ENCODE measurements around the gene DOCK9.
A peak's percentile ranks its signal among the peaks of the same experiment; 100 is the strongest.

The DOCK9 gene

DNA sequence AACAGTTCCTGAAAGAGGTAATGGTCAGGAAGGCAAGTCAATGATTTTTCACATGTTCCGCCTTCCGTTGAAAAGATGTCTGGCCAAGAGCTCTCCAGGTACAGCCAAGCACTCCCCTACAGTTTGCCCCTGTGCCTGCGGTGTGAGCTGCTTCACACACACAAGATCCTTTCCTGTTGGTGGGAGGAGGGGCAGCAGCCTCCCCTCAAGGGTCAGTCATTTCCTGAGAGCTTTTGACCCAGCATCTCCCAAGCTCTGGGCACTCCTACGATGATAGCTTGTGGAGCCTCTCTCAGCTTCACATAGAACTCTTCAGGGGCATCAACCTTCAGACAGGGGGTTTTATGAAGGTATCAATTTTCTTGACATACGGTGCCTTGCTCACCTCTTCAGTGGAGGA, 86.9 kb downstream of the DOCK9 start:
- no peaks in the 10 kb centered on the region for H3K27me3 ChIP-seq (ENCODE audit: insufficient read depth, low read length)
- no peak overlapping the region for H2AK5ac ChIP-seq (ENCODE audit: low read length)
- H3K23ac ChIP-seq (ENCODE audit: low read length) = no peak overlapping the region
- H3K4me2 ChIP-seq (ENCODE audit: low read length) = no peak overlapping the region
- H3K27ac ChIP-seq (ENCODE audit: low read depth, low read length) = no peak overlapping the region
- no peak overlapping the region for H2BK120ac ChIP-seq (ENCODE audit: insufficient read depth, low read length, poor library complexity)
- H3K9me3 ChIP-seq (ENCODE audit: insufficient read depth, low read depth, low read length) = no peaks in the 10 kb centered on the region
- H2BK12ac ChIP-seq (ENCODE audit: low read length) = no peak overlapping the region
- no peak overlapping the region for H2AFZ ChIP-seq (ENCODE audit: insufficient read depth, low read length, poor library complexity)
- no peak for DNase-seq
- no peak overlapping the region for H3K9ac ChIP-seq (ENCODE audit: low read length)
- H3K79me2 ChIP-seq (ENCODE audit: control insufficient read depth, insufficient read depth, low read length, poor library complexity) = no peaks in the 10 kb centered on the region
- H3K79me1 ChIP-seq (ENCODE audit: low read length) = peaks cover 1% of the 10 kb centered on the region
- no peak overlapping the region for H4K91ac ChIP-seq (ENCODE audit: low read depth, low read length)
- H3K36me3 ChIP-seq (ENCODE audit: control insufficient read depth in 1 of 2, insufficient read depth in 2 of 2, low read length in 2 of 2) = peaks cover 6 to 13% of the 10 kb centered on the region in 2 experiments
- WGBS (ENCODE audit: extremely low coverage, insufficient coverage, insufficient read length) = no CpG with 5 or more reads among the region's 5 CpGs
- H4K12ac ChIP-seq (ENCODE audit: low read depth, low read length) = no peak overlapping the region
- no peak overlapping the region for H2BK5ac ChIP-seq (ENCODE audit: low read depth, low read length, poor library complexity)
- peaks cover 6 to 13% of the 10 kb centered on the region in 2 experiments for H3K4me1 ChIP-seq (ENCODE audit: control insufficient read depth in 1 of 2, insufficient read depth in 2 of 2, low read length in 2 of 2)
- H3K4me3 ChIP-seq (ENCODE audit: low read depth, low read length) = no peak overlapping the region
- no peak overlapping the region for H3K18ac ChIP-seq (ENCODE audit: low read length)
- H3K4ac ChIP-seq (ENCODE audit: low read depth, low read length) = no peak overlapping the region
- H3K14ac ChIP-seq (ENCODE audit: low read length) = no peak overlapping the region
- H4K8ac ChIP-seq (ENCODE audit: low read depth, low read length) = no peak overlapping the region

DNA sequence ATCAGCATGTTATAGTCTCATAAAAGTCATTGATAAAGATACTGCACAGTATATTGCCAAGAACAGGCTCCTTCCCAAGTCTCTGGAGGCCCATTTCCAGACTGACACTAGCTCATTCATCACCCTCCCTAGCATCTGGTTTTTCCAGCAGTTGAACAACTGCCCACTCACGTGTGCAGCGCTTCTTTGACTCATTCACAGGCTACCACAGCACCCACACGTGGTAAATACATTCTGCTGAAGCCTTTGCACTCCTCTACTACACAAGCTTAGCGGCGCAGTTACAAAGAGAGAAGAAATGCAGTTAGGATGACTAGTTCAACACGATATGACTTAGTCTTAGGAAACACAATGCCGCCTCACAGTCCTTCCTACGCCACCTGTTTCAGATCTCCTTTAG, 87.7 kb downstream of the DOCK9 start:
- no CpG with 5 or more reads among the region's 8 CpGs for WGBS (ENCODE audit: extremely low coverage, insufficient coverage, insufficient read length)
- no peaks in the 10 kb centered on the region for H3K27me3 ChIP-seq (ENCODE audit: insufficient read depth, low read length)
- H3K36me3 ChIP-seq (ENCODE audit: control insufficient read depth in 1 of 2, insufficient read depth in 2 of 2, low read length in 2 of 2) = peaks cover 7 to 18% of the 10 kb centered on the region in 2 experiments
- no peak overlapping the region for H2AFZ ChIP-seq (ENCODE audit: insufficient read depth, low read length, poor library complexity)
- H3K4me2 ChIP-seq (ENCODE audit: low read length) = no peak overlapping the region
- no peak overlapping the region for H2AK5ac ChIP-seq (ENCODE audit: low read length)
- no peak overlapping the region for H2BK120ac ChIP-seq (ENCODE audit: insufficient read depth, low read length, poor library complexity)
- no peaks in the 10 kb centered on the region for H3K79me2 ChIP-seq (ENCODE audit: control insufficient read depth, insufficient read depth, low read length, poor library complexity)
- H4K12ac ChIP-seq (ENCODE audit: low read depth, low read length) = no peak overlapping the region
- no peak overlapping the region for H3K14ac ChIP-seq (ENCODE audit: low read length)
- H4K8ac ChIP-seq (ENCODE audit: low read depth, low read length) = no peak overlapping the region
- no peak overlapping the region for H3K27ac ChIP-seq (ENCODE audit: low read depth, low read length)
- H3K18ac ChIP-seq (ENCODE audit: low read length) = no peak overlapping the region
- H3K23ac ChIP-seq (ENCODE audit: low read length) = no peak overlapping the region
- peak; percentile 83 to 89 for DNase-seq
- no peak overlapping the region for H2BK12ac ChIP-seq (ENCODE audit: low read length)
- H3K9ac ChIP-seq (ENCODE audit: low read length) = no peak overlapping the region
- H2BK5ac ChIP-seq (ENCODE audit: low read depth, low read length, poor library complexity) = no peak overlapping the region
- H3K4ac ChIP-seq (ENCODE audit: low read depth, low read length) = no peak overlapping the region
- H4K91ac ChIP-seq (ENCODE audit: low read depth, low read length) = no peak overlapping the region
- H3K9me3 ChIP-seq (ENCODE audit: insufficient read depth, low read depth, low read length) = no peaks in the 10 kb centered on the region
- H3K79me1 ChIP-seq (ENCODE audit: low read length) = no peaks in the 10 kb centered on the region
- H3K4me1 ChIP-seq (ENCODE audit: control insufficient read depth in 1 of 2, insufficient read depth in 2 of 2, low read length in 2 of 2) = peaks cover 6 to 13% of the 10 kb centered on the region in 2 experiments
- H3K4me3 ChIP-seq (ENCODE audit: low read depth, low read length) = no peak overlapping the region

DNA sequence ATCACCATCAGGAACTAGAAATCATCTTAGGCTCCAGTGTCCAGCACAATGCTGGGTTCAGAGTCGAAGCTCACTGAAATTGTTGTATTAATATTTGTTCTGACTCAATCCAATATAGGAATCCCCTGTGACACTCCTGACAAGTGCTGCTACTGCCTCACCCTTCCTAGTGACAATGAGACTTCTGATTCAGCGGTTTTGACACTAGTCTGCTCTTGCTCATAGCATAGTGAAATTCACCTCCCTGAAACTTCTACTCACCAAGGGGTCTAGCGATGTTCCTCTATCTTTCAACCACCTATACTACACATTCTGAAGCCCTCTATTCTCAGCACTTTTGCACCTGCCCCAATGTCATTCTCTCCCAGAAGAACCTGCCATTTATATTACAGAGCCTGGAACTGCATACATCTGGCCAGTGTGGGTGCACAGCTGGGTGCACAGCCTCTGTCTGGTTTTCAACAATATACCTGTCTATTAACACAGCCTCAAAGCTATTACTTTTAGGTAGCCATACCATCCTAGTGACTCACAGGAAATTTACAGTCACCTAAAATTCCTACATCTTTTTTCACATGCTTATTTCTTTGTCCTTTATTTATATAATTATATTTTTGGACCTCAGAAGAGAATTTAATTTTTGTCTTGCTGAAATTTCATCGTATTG, 88.3 kb downstream of the DOCK9 start:
- H3K4me1 ChIP-seq (ENCODE audit: control insufficient read depth in 1 of 2, insufficient read depth in 2 of 2, low read length in 2 of 2) = peaks cover 6 to 13% of the 10 kb centered on the region in 2 experiments
- no peak overlapping the region for H4K91ac ChIP-seq (ENCODE audit: low read depth, low read length)
- peak in 1 of 2 donors; percentile 40 for DNase-seq
- H2AK5ac ChIP-seq (ENCODE audit: low read length) = no peak overlapping the region
- no peaks in the 10 kb centered on the region for H3K79me2 ChIP-seq (ENCODE audit: control insufficient read depth, insufficient read depth, low read length, poor library complexity)
- H3K27ac ChIP-seq (ENCODE audit: low read depth, low read length) = no peak overlapping the region
- no peak overlapping the region for H2BK120ac ChIP-seq (ENCODE audit: insufficient read depth, low read length, poor library complexity)
- H2BK5ac ChIP-seq (ENCODE audit: low read depth, low read length, poor library complexity) = no peak overlapping the region
- no peak overlapping the region for H3K23ac ChIP-seq (ENCODE audit: low read length)
- no peak overlapping the region for H4K8ac ChIP-seq (ENCODE audit: low read depth, low read length)
- H3K4ac ChIP-seq (ENCODE audit: low read depth, low read length) = no peak overlapping the region
- H4K12ac ChIP-seq (ENCODE audit: low read depth, low read length) = no peak overlapping the region
- no CpG with 5 or more reads among the region's 4 CpGs for WGBS (ENCODE audit: extremely low coverage, insufficient coverage, insufficient read length)
- H2BK12ac ChIP-seq (ENCODE audit: low read length) = no peak overlapping the region
- H3K9me3 ChIP-seq (ENCODE audit: insufficient read depth, low read depth, low read length) = no peaks in the 10 kb centered on the region
- no peak overlapping the region for H3K4me3 ChIP-seq (ENCODE audit: low read depth, low read length)
- H3K18ac ChIP-seq (ENCODE audit: low read length) = no peak overlapping the region
- H3K9ac ChIP-seq (ENCODE audit: low read length) = no peak overlapping the region
- H2AFZ ChIP-seq (ENCODE audit: insufficient read depth, low read length, poor library complexity) = no peak overlapping the region
- H3K4me2 ChIP-seq (ENCODE audit: low read length) = no peak overlapping the region
- no peaks in the 10 kb centered on the region for H3K79me1 ChIP-seq (ENCODE audit: low read length)
- H3K36me3 ChIP-seq (ENCODE audit: control insufficient read depth in 1 of 2, insufficient read depth in 2 of 2, low read length in 2 of 2) = peaks cover 9 to 22% of the 10 kb centered on the region in 2 experiments
- H3K27me3 ChIP-seq (ENCODE audit: insufficient read depth, low read length) = no peaks in the 10 kb centered on the region
- no peak overlapping the region for H3K14ac ChIP-seq (ENCODE audit: low read length)

DNA sequence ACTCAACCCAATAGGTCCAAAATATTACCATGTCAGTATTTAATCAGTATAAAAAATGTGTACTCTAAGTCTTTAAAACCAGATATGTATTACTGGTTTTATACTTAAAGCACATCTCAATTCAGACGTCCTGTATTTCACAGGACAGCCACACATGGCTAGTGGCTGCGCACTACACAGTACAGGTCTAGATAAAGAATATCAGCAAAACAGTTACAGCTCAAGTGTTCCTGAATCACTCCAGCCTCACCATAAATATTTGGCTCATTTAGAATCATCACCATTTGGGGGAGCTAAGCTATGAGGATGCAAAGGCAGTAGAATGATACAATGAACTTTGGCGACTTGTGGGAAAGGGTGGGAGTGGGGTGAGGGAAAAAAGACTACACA, 89.0 kb downstream of the DOCK9 start:
- Histone ChIP-seq H4K8ac (ENCODE audit: low read depth, low read length) (no peak overlapping the region), H3K9me3 (ENCODE audit: insufficient read depth, low read depth, low read length) (no peaks in the 10 kb centered on the region), H3K14ac (ENCODE audit: low read length) (no peak overlapping the region), H4K12ac (ENCODE audit: low read depth, low read length) (no peak overlapping the region), H3K36me3 (ENCODE audit: control insufficient read depth in 1 of 2, insufficient read depth in 2 of 2, low read length in 2 of 2) (peaks cover 8 to 25% of the 10 kb centered on the region in 2 experiments), H2BK5ac (ENCODE audit: low read depth, low read length, poor library complexity) (no peak overlapping the region), H2AK5ac (ENCODE audit: low read length) (no peak overlapping the region), H3K4me1 (ENCODE audit: control insufficient read depth in 1 of 2, insufficient read depth in 2 of 2, low read length in 2 of 2) (peaks cover 6 to 13% of the 10 kb centered on the region in 2 experiments), H3K4me2 (ENCODE audit: low read length) (no peak overlapping the region), H2AFZ (ENCODE audit: insufficient read depth, low read length, poor library complexity) (no peak overlapping the region), H3K79me2 (ENCODE audit: control insufficient read depth, insufficient read depth, low read length, poor library complexity) (no peaks in the 10 kb centered on the region), H3K23ac (ENCODE audit: low read length) (no peak overlapping the region), H3K4me3 (ENCODE audit: low read depth, low read length) (no peak overlapping the region), H3K27me3 (ENCODE audit: insufficient read depth, low read length) (no peaks in the 10 kb centered on the region), H3K27ac (ENCODE audit: low read depth, low read length) (no peak overlapping the region), H2BK12ac (ENCODE audit: low read length) (no peak overlapping the region), H3K9ac (ENCODE audit: low read length) (no peak overlapping the region), H3K79me1 (ENCODE audit: low read length) (no peaks in the 10 kb centered on the region), H2BK120ac (ENCODE audit: insufficient read depth, low read length, poor library complexity) (no peak overlapping the region), H3K18ac (ENCODE audit: low read length) (no peak overlapping the region), H4K91ac (ENCODE audit: low read depth, low read length) (no peak overlapping the region), H3K4ac (ENCODE audit: low read depth, low read length) (no peak overlapping the region)
- no CpG with 5 or more reads among the region's 3 CpGs for WGBS (ENCODE audit: extremely low coverage, insufficient coverage, insufficient read length)
- no peak for DNase-seq

Data from trophoblast cell (in vitro differentiated cells and primary cell).